HL-60 (cell line): ENCODE measurements around the gene PADI4.
A peak's percentile ranks its signal among the peaks of the same experiment; 100 is the strongest.

Experiments
- DNase-seq, 2 experiments: peaks; one replicate each; pipeline ENCODE4 v3.0.0-alpha.2; 2010 to 2020; ENCODE audit warnings: low read depth in 1 of 2, low spot score in 1 of 2
- H3K27ac ChIP-seq: fragments of 250-450 bp; sonication (Bioruptor Pico); replicated peaks from 2 replicates; pipeline ENCODE4 v1.5.1; 2020; ENCODE audit warnings: mild to moderate bottlenecking, moderate library complexity
- H3K27me3 ChIP-seq: fragments of 250-450 bp; sonication (Bioruptor Pico); 2 replicates; pipeline ENCODE4 v1.5.1; 2021; ENCODE audit warnings: mild to moderate bottlenecking, moderate library complexity; ENCODE audit not compliant: insufficient read depth, poor library complexity, severe bottlenecking
- H3K4me3 ChIP-seq: replicated peaks from 2 replicates; pipeline ENCODE4 v1.5.1; 2011; ENCODE audit warnings: mild to moderate bottlenecking, control low read depth, low read length; ENCODE audit not compliant: insufficient read depth
- GABPA ChIP-seq: IDR thresholded peaks from 2 replicates; pipeline ENCODE4 v1.6.1; 2012; ENCODE audit warnings: low read depth
- POLR2AphosphoS5 ChIP-seq: IDR thresholded peaks from 2 replicates; pipeline ENCODE4 v1.6.1; 2012; ENCODE audit warnings: low read depth
- REST ChIP-seq: IDR thresholded peaks from 2 replicates; pipeline ENCODE4 v1.6.1; 2012; ENCODE audit warnings: low read depth; ENCODE audit not compliant: insufficient replicate concordance
- SPI1 ChIP-seq: IDR thresholded peaks from 2 replicates; pipeline ENCODE4 v1.6.1; 2012; ENCODE audit warnings: low read depth, mild to moderate bottlenecking, borderline replicate concordance
- TF ChIP-seq, protein P1 (sequence below): IDR thresholded peaks from one replicate; pipeline ENCODE4 v1.5.1; 2011; ENCODE audit warnings: low read length, control low read depth, inconsistent platforms; ENCODE audit not compliant: insufficient read depth

Gene PADI4

GRCh38 chr1:17273096-17273495, 34.9 kb upstream of the PADI4 start:
- Histone ChIP-seq H3K27ac (no peak overlapping the region), H3K4me3 (no peak overlapping the region), H3K27me3 (no peaks in the 10 kb centered on the region)
- TF ChIP-seq REST (no peak), GABPA (no peak), SPI1 (no peak), POLR2AphosphoS5 (no peak)
- TF ChIP-seq, protein P1, sequence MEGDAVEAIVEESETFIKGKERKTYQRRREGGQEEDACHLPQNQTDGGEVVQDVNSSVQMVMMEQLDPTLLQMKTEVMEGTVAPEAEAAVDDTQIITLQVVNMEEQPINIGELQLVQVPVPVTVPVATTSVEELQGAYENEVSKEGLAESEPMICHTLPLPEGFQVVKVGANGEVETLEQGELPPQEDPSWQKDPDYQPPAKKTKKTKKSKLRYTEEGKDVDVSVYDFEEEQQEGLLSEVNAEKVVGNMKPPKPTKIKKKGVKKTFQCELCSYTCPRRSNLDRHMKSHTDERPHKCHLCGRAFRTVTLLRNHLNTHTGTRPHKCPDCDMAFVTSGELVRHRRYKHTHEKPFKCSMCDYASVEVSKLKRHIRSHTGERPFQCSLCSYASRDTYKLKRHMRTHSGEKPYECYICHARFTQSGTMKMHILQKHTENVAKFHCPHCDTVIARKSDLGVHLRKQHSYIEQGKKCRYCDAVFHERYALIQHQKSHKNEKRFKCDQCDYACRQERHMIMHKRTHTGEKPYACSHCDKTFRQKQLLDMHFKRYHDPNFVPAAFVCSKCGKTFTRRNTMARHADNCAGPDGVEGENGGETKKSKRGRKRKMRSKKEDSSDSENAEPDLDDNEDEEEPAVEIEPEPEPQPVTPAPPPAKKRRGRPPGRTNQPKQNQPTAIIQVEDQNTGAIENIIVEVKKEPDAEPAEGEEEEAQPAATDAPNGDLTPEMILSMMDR = no peak
- DNase-seq = no peak

DNA sequence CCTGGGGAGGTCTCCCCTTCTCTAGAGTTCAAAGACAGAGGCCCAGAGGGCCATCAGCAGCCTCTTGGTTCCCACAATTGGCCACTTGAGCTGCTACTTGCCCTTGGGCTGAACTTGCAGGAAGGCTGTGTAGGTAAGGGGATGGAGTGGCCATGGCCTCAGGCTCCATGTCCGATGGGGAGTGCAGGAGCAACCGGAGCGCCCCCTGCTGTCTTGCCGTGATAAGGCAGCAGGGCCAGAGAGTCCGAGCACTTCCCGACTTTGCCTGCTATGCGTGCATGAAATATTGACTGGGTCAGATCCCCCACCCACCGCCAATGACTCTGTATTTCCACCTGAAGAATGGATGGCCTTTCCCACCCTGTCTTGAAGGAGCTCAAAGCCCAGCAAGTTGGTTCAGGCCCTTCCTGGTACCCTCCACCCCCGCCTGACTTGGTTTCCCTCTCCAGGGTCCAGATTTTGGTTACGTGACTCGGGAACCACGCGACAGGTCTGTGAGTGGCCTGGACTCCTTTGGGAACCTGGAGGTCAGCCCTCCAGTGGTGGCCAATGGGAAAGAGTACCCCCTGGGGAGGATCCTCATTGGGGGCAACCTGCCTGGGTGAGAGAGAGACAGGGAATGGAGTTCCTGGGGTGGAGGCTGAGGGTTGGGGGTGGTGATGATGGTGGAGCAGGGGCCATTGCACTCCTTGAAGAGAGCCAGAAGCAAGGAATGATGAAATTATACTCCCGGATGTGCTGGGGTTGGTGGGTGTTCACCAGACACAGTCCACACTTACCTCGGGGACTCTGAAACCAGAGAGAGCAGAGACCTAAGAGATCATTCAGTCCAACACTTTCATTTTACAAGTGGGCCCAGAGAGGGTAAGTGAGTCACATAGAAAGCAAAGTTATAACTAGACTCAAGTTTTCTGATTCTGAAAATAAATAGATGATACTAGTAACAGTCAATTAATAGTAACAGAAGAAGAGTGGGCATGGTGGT, 33.5 kb upstream of the PADI4 start:
- peak in 1 of 2 experiments; percentile 71 for DNase-seq
- Histone ChIP-seq H3K27me3 (no peaks in the 10 kb centered on the region), H3K4me3 (no peak overlapping the region), H3K27ac (0 out of 2 replicates have a peak overlapping the region, but pooled peaks have one; percentile 23)
- TF ChIP-seq, protein P1 = peak; percentile 76
- TF ChIP-seq SPI1 (no peak), REST (no peak)

- peak; percentile 72 to 92 for DNase-seq
- peak; percentile 94 for TF ChIP-seq SPI1
- no peak for TF ChIP-seq GABPA
- TF ChIP-seq REST = no peak
- TF ChIP-seq, protein P1 = no peak
- peak; percentile 48; the same call in 1 of the 2 replicates for TF ChIP-seq POLR2AphosphoS5
- Histone ChIP-seq H3K27me3 (no peaks in the 10 kb centered on the region), H3K27ac (peak overlapping the region; percentile 31), H3K4me3 (no peak overlapping the region)
These were observed 31.4 kb upstream of the PADI4 start for GRCh38 chr1:17276568-17276967.
